Right lung (tissue), 5 donors: ENCODE data around the gene SLC17A4. TPM values are rescaled to one million over a fixed set of nuclear protein-coding genes. Genes with fewer than 3 reads are reported as not detected.

Source experiments
- DNase-seq, 2 donors: peaks; one replicate each; pipeline ENCODE4 v3.0.0-alpha.2; 2013
- polyA plus RNA-seq, 5 donors: library from polyadenylated mRNA; unstranded; fragments of 120-200 nt; gene quantifications; one replicate each; pipeline versions ENCODE4 v1.2.1 to v1.2.3, GENCODE V29; 2013; ENCODE audit warnings: inconsistent platforms in 1 of 5, low replicate concordance in 1 of 5; ENCODE audit not compliant: insufficient read length in 5 of 5, insufficient read depth in 1 of 5

The SLC17A4 gene
- polyA plus RNA-seq, 5 donors = 0.05 to 0.09 TPM; not detected in 3

- no peak for DNase-seq
Observed at GRCh38 chr6:25801436-25801835, 46.9 kb downstream of the SLC17A4 start.

DNA sequence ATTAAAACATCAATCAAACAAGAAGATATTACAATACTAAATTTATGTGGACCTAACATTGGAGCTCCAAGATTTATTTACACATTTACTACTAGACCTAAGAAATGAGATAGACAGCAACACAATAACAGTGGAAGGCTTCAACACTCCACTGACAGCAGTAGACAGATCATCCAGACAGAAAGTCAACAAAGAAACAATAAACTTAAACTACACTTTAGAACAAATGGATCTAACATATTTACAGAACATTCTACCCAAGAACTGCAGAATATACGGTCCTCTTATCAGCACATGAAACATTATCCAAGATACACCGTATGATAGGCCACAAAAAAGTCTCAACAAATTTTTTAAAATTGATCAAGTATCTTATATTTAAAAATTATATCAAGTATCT is 50.3 kb downstream of the SLC17A4 start:
- DNase-seq = no peak

GRCh38 chr6:25815194-25815593 is 60.7 kb downstream of the SLC17A4 start:
- no peak for DNase-seq

DNA sequence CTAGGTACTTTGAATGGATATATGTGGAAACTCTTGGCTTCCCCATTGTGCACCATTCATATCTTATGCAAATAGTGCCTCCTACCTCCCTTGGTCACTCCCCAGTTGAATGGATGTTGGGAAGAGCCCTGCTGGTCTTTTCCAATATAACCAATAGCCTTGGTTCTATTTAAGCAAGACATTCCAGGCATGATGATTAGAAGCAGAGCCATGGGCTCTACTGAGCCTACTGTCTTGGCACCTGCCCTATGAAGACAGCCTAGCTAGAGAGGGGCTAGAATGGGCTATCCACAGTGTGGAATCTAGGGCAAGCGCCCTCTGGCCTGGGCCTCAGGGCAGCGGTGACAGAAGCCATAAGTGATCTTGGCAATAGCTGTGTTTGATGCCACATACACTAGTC is 61.7 kb downstream of the SLC17A4 start:
- DNase-seq = no peak

GRCh38 chr6:25821341-25821740 is 66.8 kb downstream of the SLC17A4 start:
- no peak for DNase-seq

- no peak for DNase-seq
Observed at GRCh38 chr6:25829375-25829774, 74.8 kb downstream of the SLC17A4 start.

GRCh38 chr6:25830458-25830857 is 75.9 kb downstream of the SLC17A4 start:
- no peak for DNase-seq

Other genes with a start within 250 kb of the SLC17A4 start
- gene SCGN, start 102.5 kb upstream of the SLC17A4 start, polyA plus RNA-seq = 1 to 10 TPM; 1.4 to 2.7 (median 1.7) TPM
- gene SLC17A1, start 77.3 kb downstream of the SLC17A4 start, polyA plus RNA-seq = under 1 TPM; 0.08 to 0.19 (median 0.17) TPM
- gene SLC17A3, start 119.5 kb downstream of the SLC17A4 start, polyA plus RNA-seq = under 1 TPM in 2 of 5 donors, not detected in 3; 0.19 to 0.42 TPM
- under 1 TPM in 2 of 5 donors, not detected in 3; 0.12 to 0.16 TPM for gene SLC17A2, start 175.9 kb downstream of the SLC17A4 start, polyA plus RNA-seq
- 10 to 100 TPM; 10.8 to 16.1 (median 14.5) TPM for gene TRIM38, start 208.1 kb downstream of the SLC17A4 start, polyA plus RNA-seq